HL-60 (cell line): ENCODE measurements around the gene AGPAT3.

Source experiments
- DNase-seq, 2 experiments: peaks; one replicate each; pipeline ENCODE4 v3.0.0-alpha.2; 2010 to 2020; ENCODE audit warnings: low read depth in 1 of 2, low spot score in 1 of 2
- H3K27ac ChIP-seq: fragments of 250-450 bp; sonication (Bioruptor Pico); replicated peaks from 2 replicates; pipeline ENCODE4 v1.5.1; 2020; ENCODE audit warnings: mild to moderate bottlenecking, moderate library complexity
- H3K27me3 ChIP-seq: fragments of 250-450 bp; sonication (Bioruptor Pico); 2 replicates; pipeline ENCODE4 v1.5.1; 2021; ENCODE audit warnings: mild to moderate bottlenecking, moderate library complexity; ENCODE audit not compliant: insufficient read depth, poor library complexity, severe bottlenecking
- H3K4me3 ChIP-seq: replicated peaks from 2 replicates; pipeline ENCODE4 v1.5.1; 2011; ENCODE audit warnings: mild to moderate bottlenecking, control low read depth, low read length; ENCODE audit not compliant: insufficient read depth
- GABPA ChIP-seq: IDR thresholded peaks from 2 replicates; pipeline ENCODE4 v1.6.1; 2012; ENCODE audit warnings: low read depth
- POLR2AphosphoS5 ChIP-seq: IDR thresholded peaks from 2 replicates; pipeline ENCODE4 v1.6.1; 2012; ENCODE audit warnings: low read depth
- SPI1 ChIP-seq: IDR thresholded peaks from 2 replicates; pipeline ENCODE4 v1.6.1; 2012; ENCODE audit warnings: low read depth, mild to moderate bottlenecking, borderline replicate concordance
- TF ChIP-seq, protein P1 (sequence below): IDR thresholded peaks from 2 replicates; pipeline ENCODE4 v1.6.1; 2012; ENCODE audit warnings: low read depth; ENCODE audit not compliant: insufficient replicate concordance
- TF ChIP-seq, protein P2 (sequence below): IDR thresholded peaks from one replicate; pipeline ENCODE4 v1.5.1; 2011; ENCODE audit warnings: low read length, control low read depth, inconsistent platforms; ENCODE audit not compliant: insufficient read depth

AGPAT3 gene

DNA sequence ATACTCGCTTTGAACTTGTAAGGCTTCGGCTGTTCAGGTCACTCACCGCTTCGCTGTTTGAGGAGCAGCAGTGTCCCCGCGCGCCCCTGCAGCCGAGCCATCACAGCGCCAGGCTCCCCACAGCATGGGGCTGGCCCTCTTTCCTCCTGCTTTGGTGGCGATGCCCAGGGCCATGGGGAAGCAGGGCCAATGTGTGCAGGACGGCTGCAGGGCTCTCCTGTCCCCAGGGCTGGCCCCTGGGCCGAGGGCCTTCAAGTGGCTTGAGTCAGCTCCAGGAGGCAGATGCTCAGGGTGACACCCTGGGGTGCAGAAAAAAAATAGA, 108.6 kb downstream of the AGPAT3 start:
- no peaks in the 10 kb centered on the region for H3K27me3 ChIP-seq
- H3K27ac ChIP-seq = no peak overlapping the region
- no peak for DNase-seq
- no peak overlapping the region for H3K4me3 ChIP-seq
- TF ChIP-seq POLR2AphosphoS5 = no peak
- TF ChIP-seq, protein P1, sequence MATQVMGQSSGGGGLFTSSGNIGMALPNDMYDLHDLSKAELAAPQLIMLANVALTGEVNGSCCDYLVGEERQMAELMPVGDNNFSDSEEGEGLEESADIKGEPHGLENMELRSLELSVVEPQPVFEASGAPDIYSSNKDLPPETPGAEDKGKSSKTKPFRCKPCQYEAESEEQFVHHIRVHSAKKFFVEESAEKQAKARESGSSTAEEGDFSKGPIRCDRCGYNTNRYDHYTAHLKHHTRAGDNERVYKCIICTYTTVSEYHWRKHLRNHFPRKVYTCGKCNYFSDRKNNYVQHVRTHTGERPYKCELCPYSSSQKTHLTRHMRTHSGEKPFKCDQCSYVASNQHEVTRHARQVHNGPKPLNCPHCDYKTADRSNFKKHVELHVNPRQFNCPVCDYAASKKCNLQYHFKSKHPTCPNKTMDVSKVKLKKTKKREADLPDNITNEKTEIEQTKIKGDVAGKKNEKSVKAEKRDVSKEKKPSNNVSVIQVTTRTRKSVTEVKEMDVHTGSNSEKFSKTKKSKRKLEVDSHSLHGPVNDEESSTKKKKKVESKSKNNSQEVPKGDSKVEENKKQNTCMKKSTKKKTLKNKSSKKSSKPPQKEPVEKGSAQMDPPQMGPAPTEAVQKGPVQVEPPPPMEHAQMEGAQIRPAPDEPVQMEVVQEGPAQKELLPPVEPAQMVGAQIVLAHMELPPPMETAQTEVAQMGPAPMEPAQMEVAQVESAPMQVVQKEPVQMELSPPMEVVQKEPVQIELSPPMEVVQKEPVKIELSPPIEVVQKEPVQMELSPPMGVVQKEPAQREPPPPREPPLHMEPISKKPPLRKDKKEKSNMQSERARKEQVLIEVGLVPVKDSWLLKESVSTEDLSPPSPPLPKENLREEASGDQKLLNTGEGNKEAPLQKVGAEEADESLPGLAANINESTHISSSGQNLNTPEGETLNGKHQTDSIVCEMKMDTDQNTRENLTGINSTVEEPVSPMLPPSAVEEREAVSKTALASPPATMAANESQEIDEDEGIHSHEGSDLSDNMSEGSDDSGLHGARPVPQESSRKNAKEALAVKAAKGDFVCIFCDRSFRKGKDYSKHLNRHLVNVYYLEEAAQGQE = no peak
- TF ChIP-seq, protein P2, sequence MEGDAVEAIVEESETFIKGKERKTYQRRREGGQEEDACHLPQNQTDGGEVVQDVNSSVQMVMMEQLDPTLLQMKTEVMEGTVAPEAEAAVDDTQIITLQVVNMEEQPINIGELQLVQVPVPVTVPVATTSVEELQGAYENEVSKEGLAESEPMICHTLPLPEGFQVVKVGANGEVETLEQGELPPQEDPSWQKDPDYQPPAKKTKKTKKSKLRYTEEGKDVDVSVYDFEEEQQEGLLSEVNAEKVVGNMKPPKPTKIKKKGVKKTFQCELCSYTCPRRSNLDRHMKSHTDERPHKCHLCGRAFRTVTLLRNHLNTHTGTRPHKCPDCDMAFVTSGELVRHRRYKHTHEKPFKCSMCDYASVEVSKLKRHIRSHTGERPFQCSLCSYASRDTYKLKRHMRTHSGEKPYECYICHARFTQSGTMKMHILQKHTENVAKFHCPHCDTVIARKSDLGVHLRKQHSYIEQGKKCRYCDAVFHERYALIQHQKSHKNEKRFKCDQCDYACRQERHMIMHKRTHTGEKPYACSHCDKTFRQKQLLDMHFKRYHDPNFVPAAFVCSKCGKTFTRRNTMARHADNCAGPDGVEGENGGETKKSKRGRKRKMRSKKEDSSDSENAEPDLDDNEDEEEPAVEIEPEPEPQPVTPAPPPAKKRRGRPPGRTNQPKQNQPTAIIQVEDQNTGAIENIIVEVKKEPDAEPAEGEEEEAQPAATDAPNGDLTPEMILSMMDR = no peak
- no peak for TF ChIP-seq SPI1
- TF ChIP-seq GABPA = no peak

DNA sequence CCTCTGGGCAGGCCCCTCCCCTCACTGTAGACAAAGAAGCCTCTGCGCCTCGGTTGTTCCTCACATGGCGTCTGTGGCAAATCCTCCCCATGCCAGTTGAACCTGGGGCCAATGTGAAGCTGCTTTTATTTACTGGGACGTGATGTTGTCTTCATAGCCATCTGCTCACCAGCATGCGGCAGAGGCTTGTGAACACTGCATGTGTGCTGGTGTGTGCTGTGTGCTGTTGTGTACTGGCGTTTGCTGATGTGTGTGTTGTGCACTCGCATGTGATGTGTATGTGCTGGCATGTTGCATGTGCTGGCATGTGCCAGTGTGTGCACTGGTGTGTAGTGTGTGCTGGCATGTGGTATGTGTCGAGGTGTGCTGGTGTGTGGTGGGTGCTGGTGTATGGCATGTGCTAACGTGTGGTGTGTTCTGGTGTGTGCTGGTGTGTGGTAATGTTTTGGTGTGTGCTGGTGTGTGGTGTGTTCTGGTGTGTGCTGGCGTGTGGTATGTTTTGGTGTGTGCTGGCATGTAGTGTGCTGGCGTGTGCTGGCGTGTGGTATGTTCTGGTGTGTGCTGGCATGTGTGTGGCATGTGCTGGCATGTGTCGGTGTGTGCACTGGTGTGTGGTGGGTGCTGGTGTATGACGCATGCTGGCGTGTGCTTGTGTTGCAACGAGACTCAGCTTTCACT, 109.9 kb downstream of the AGPAT3 start:
- no peak for DNase-seq
- TF ChIP-seq POLR2AphosphoS5 = no peak; the same call in 1 of the 2 replicates
- TF ChIP-seq SPI1 = no peak
- Histone ChIP-seq H3K27ac (no peak overlapping the region), H3K4me3 (no peak overlapping the region), H3K27me3 (no peaks in the 10 kb centered on the region)

DNA sequence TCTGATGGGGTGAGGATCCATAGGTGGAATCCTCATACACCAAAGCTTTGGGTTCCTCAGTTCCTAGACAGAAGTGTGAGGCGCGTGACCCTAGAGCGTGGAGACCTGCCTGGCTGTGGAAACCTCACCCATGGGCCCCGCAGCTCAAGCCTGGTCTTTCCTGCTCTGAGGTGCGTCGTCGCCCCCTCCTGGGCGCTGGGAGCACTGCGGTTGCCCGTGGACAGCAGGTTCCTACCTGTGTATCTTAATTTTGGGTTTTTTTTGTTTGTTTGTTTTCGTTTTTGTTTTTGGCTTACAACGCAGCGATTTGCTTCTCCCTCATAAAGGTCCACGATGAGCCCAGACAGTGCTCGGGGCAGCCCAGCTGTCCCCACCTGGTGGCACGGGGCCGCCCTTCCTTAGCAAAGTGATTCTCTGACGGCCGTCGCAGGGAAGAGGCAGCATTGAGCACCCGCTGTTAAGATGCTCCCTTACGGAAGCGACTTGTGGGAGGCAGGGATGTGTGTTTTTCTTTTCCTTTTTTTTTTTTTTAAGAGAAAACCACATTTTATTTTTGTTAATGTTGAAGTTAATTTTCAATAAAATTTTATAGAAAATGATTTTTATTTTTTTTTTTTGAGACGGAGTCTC, 110.6 kb downstream of the AGPAT3 start:
- TF ChIP-seq SPI1 (no peak), GABPA (no peak), POLR2AphosphoS5 (no peak)
- TF ChIP-seq, protein P2 = peak; percentile 89
- TF ChIP-seq, protein P1 = no peak
- no peak overlapping the region for H3K27ac ChIP-seq
- no peaks in the 10 kb centered on the region for H3K27me3 ChIP-seq
- peak; percentile 43 to 83 for DNase-seq
- H3K4me3 ChIP-seq = no peak overlapping the region

DNA sequence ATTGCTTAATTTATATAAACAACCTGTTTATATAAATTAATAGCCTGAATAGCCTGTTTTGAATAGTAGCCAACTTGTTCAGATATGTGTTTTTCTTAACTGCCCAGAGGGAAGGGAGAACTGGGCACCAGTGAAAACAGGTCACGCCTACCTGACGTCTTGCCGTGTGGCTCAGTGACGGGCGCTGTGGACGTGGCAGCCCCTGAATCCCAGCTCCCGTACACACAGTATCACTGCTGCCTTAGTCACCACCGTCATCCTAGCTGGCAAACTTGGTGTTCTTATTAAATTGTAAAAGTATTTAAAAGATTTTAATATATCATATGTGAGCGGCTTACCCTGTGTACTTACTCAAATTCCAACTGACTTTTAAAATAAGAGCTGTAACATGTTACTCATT, 111.6 kb downstream of the AGPAT3 start:
- H3K27ac ChIP-seq = no peak overlapping the region
- TF ChIP-seq, protein P2 = no peak
- no peak for TF ChIP-seq POLR2AphosphoS5
- no peak for TF ChIP-seq GABPA
- TF ChIP-seq SPI1 = no peak
- TF ChIP-seq, protein P1 = no peak
- H3K27me3 ChIP-seq = no peaks in the 10 kb centered on the region
- no peak for DNase-seq
- no peak overlapping the region for H3K4me3 ChIP-seq
